ENCODE data around the gene AKAP9. TPM values are rescaled to one million over a fixed set of nuclear protein-coding genes. Genes with fewer than 3 reads are reported as not detected.
"Not testable (repeated sequence)": the region's sequence is repeated elsewhere in the genome, so short reads cannot be mapped to it uniquely, and the experiment has no call there.

AKAP9 gene
- total RNA-seq, 2 experiments from 2014 or later: 30.2 to 30.3 TPM

- ChIA-PET POLR2A (no interaction called here), CTCF (no interaction called here)
Measured at GRCh38 chr7:92052159-92052558, 111.5 kb downstream of the AKAP9 start.

DNA sequence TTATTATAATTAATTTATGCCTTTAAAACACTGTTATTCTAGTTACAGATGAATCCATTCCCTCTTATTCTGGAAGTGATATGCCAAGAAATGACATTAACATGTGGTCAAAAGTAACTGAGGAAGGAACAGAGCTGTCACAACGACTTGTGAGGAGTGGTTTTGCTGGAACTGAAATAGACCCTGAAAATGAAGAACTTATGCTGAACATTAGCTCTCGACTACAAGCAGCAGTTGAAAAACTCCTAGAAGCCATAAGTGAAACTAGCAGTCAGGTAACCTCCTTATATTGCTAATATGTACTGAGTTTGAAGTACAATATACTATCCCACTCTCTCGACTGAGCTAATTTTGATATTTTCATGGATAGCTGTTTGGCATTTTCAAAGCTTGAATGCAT lies 112.0 kb downstream of the AKAP9 start:
- CTCF ChIA-PET: no interaction called here

GRCh38 chr7:92053312-92053711 lies 112.7 kb downstream of the AKAP9 start:
- ChIA-PET POLR2A (no interaction called here), CTCF (no interaction called here)

More for the DNA sequence above, 112.0 kb downstream of the AKAP9 start:
- POLR2A ChIA-PET: no interaction called here

DNA sequence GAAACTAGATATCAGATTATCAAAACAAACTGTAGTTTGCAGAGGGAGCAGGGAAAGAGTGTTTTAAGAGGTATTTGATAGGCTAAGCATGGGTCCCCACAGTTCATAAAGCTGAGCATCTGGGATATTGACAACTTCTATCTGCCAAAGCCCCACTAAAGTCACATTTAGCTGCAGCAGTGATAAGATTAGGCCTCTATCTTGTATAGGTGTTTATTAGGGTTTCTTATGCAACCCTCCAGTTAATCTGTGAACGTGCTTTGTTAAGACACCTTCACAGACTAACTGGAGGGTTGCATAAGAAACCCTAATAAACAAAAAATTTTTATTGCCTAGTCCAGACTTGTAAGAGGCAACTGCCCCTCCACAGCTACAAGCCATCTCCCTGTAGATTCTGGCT lies 115.6 kb downstream of the AKAP9 start:
- ChIA-PET CTCF (no interaction called here), POLR2A (no interaction called here)

- ChIA-PET POLR2A (no interaction called here), CTCF (no interaction called here)
Measured at GRCh38 chr7:92057375-92057774, 116.7 kb downstream of the AKAP9 start.

- CTCF ChIA-PET: no interaction called here
- POLR2A ChIA-PET: interaction anchor here (0.6 kb wide), 1 partner anchor 233 kb away, joined by 4 read pairs; no protein-coding TSS in a partner anchor
Measured at GRCh38 chr7:92058040-92058439, 117.4 kb downstream of the AKAP9 start.

- POLR2A ChIA-PET: no interaction called here
- CTCF ChIA-PET: no interaction called here
Measured at GRCh38 chr7:92058899-92059298, 118.2 kb downstream of the AKAP9 start.

DNA sequence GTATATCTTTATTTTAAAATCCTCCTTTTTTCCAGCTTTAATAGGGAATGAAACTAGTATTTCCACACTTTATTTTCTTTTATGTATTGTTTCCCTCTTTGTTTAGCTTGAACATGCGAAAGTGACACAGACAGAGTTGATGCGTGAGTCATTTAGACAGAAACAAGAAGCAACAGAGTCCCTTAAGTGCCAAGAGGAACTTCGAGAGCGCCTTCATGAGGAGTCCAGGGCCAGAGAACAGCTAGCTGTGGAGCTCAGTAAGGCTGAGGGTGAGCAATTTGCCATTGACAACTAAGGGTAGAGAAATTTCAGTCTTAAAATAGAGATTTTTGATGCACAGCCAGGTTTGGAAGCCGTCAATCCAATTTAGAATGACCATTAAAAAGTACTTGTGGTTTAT lies 120.5 kb downstream of the AKAP9 start:
- POLR2A ChIA-PET: no interaction called here
- CTCF ChIA-PET: no interaction called here

DNA sequence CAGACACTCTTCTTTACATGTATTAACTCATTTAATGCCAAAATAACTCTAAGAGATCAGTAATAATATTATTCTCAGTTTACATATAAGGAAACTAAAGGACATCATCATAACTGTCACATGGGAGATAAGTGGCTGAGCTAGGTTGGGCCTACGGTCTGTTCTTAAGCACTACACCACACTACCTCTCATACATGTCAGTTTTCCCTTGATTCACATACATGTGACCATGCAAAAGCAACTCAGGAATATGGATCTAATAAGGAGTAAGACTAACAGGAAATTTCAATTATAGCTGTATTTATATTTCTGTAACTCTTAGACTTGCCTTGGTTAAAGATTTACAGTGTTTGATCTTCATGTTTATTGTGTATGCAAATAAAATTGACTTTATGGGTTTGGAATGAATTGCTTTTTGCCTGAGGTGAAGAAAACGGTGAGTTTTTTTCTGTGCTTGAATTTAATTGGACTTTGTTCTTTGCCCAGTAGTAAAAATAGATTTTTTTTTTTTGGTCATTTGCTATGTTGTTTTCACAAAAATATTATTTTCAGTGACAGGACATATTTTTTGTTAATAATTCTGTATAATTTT lies 123.9 kb downstream of the AKAP9 start:
- ChIA-PET POLR2A (no interaction called here), CTCF (no interaction called here)

GRCh38 chr7:92071032-92071431 lies 130.4 kb downstream of the AKAP9 start:
- CTCF ChIA-PET: no interaction called here

DNA sequence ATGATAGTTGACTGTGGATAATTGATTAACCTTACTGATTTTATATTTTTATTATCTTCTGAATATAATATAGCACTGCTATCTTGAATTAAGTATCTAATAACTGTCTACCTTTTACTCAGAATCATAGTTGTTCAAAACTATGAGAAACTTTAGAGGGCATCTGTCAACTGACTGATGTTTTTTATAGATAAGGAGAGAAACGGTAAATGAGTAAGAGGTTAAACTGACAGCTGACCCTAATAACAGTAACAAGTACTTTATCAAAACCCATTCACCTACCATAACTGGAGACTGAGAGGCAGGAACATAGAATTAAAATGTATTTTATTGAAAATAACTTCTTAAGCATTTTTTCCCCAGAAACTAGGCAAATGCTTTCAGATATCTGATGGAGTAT lies 131.5 kb downstream of the AKAP9 start:
- POLR2A ChIA-PET: no interaction called here
- CTCF ChIA-PET: no interaction called here

More at GRCh38 chr7:92071032-92071431, 130.4 kb downstream of the AKAP9 start:
- POLR2A ChIA-PET: no interaction called here

GRCh38 chr7:92072708-92073107 lies 132.0 kb downstream of the AKAP9 start:
- CTCF ChIA-PET: no interaction called here
- POLR2A ChIA-PET: no interaction called here

DNA sequence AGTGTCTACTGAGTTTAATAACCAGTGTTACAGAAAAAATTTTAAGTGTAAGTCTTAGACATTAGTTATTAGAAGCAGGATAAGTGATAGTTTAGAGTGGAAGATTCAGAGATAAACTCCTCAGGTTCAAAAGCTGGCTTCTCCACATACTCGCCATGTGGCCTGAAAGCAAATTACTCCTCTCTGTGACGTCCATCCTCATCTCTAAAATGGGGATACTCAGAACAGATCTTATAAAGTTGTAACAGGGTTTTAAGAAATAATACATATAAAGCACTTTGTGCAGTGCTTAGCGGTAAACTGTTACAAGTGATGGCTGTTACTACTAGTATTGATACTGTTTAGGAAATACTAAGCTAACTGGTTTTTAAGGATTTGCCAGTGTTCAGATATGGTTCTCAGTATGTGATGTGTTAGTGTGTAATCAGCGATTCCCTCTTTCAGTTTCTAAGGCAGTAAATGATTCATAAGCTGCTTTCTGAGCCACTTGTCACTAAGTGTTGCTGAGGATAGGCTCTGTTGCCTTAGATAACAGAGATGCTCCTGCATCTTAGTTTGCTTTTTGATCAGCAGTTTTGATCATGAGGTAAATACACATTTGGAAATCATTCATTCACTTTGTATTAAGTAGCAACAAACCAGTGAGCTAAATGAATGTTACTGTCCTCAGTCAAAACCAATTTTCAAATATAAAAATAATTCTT lies 134.9 kb downstream of the AKAP9 start:
- ChIA-PET CTCF (no interaction called here), POLR2A (no interaction called here)

- POLR2A ChIA-PET: no interaction called here
- CTCF ChIA-PET: no interaction called here
Measured at GRCh38 chr7:92076509-92076908, 135.8 kb downstream of the AKAP9 start.

- CTCF ChIA-PET: not testable (repeated sequence)
Measured at GRCh38 chr7:92083922-92084321, 143.3 kb downstream of the AKAP9 start.

GRCh38 chr7:92088266-92088665 lies 147.6 kb downstream of the AKAP9 start:
- ChIA-PET POLR2A (no interaction called here), CTCF (no interaction called here)

More at GRCh38 chr7:92083922-92084321, 143.3 kb downstream of the AKAP9 start:
- POLR2A ChIA-PET: not testable (repeated sequence)

DNA sequence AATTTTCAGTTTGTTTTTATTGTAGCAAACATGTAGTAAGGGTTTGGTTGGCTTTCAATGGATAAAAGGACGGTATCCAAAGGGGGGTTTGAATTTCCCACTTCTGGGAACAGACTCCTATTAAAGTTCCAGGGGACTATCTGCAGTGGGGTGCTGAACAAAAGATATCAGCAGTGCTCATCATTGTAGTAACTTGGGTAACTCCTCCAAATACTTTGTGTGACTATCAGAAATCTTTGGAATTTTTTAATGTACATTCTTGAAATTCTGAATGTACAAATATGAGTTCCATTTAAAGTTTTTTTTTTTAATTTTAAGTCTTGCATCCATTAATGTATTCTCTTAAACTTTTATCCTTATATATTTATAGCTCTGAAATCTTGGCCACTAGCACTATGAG lies 151.5 kb downstream of the AKAP9 start:
- CTCF ChIA-PET: interaction anchor here (0.7 kb wide), 1 partner anchor 1364 kb away, joined by 3 read pairs; no protein-coding TSS in a partner anchor
- POLR2A ChIA-PET: no interaction called here

- ChIA-PET POLR2A (no interaction called here), CTCF (no interaction called here)
Measured at GRCh38 chr7:92095380-92095779, 154.7 kb downstream of the AKAP9 start.

- ChIA-PET POLR2A (no interaction called here), CTCF (no interaction called here)
Measured at GRCh38 chr7:92100534-92100933, 159.9 kb downstream of the AKAP9 start.

DNA sequence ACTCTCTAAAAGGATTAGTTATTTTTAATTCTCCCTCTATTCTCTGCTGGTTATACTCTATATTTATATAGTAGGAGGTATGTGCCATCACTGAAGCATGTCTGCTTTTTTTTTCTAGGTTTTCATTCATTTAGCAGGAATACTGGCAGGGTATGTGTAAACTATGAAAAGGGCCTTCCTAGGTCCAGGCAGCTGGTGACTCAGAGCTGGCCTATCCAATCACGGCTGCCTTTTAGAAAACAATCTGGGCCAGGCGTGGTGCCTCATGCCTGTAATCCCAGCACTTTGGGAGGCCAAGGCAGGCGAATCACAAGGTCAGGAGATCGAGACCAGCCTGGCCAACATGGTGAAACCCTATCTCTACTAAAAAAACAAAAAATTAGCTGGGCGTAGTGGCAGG lies 162.2 kb downstream of the AKAP9 start:
- CTCF ChIA-PET, POLR2A ChIA-PET: not testable (repeated sequence)

GRCh38 chr7:92108821-92109220 lies 168.2 kb downstream of the AKAP9 start:
- CTCF ChIA-PET: interaction anchor here (0.6 kb wide), 1 partner anchor 94 kb away, joined by 3 read pairs; no protein-coding TSS in a partner anchor

DNA sequence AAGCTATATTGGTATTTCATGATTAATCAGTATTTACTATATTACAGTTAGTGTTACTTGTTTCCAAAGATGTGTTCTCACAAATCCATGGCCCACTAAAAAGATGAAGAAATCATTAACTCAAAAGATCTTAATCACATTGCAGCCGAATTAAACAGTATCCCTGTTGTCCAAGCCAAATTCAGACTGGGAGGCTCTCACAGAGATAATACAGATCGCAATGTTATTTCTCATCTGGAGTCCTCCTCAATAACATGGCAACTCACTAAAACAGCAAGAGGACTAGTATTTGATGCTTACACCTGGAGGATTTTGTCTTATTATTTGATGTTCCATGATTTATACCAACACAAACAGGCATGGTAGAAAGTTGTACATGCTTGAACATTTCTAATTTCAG lies 170.2 kb downstream of the AKAP9 start:
- POLR2A ChIA-PET: no interaction called here
- CTCF ChIA-PET: no interaction called here

More at GRCh38 chr7:92108821-92109220, 168.2 kb downstream of the AKAP9 start:
- POLR2A ChIA-PET: no interaction called here
